Measurements from ENCODE around the gene EDN1. TPM values are rescaled to one million over a fixed set of nuclear protein-coding genes. Genes with fewer than 3 reads are reported as not detected.

Gene EDN1
- total and polyA plus RNA-seq, 9 of the 15 experiments (the other 6 are each of a cell fraction or from before 2014, with no cell fraction given) = 0.03 to 0.06 TPM; not detected in 7

GRCh38 chr6:12324748-12325147, 34.6 kb downstream of the EDN1 start:
- ChIA-PET POLR2A (no interaction called here), CTCF (ENCODE audit: low intra/inter-chr PET ratio) (no interaction called here)
- H3K9me1 ChIP-seq (ENCODE audit: control insufficient read depth, insufficient read depth, low read length) = no peaks in the 10 kb centered on the region
- no peak overlapping the region for H3K27ac ChIP-seq (ENCODE audit: extremely low read depth, low read depth, low read length)
- H3K4me2 ChIP-seq (ENCODE audit: insufficient read depth, low read length) = no peak overlapping the region
- no peaks in the 10 kb centered on the region for H3K9me3 ChIP-seq (replicated peaks; ENCODE audit: control insufficient read depth, insufficient read depth, low read depth, low read length)
- in situ Hi-C loops (cut with MboI) = no loop called here
- FAIRE-seq (no peak), ATAC-seq (no peak), DNase-seq (ENCODE audit: extremely low read depth in 1 of 4, low spot score in 3 of 4) (no peak)
- no peak overlapping the region for H3K9ac ChIP-seq (ENCODE audit: insufficient read depth in 1 of 2, low read depth in 2 of 2, low read length in 2 of 2)
- H3K27me3 ChIP-seq (ENCODE audit: control insufficient read depth in 2 of 2, insufficient read depth in 2 of 2, low read length in 2 of 2) = no peaks in the 10 kb centered on the region; a peak in 2 of 5 replicates
- no peak for TF ChIP-seq NFIC (IDR thresholded peaks at IDR 0.05)
- TF ChIP-seq KLF1 (tag; IDR thresholded peaks at IDR 0.05) = no peak
- TF ChIP-seq NFYB (IDR thresholded peaks at IDR 0.05; ENCODE audit: extremely low read depth, insufficient read length) = no peak
- no peak for TF ChIP-seq ZNF561 (CRISPR knock-in tag; conservative IDR thresholded peaks at IDR 0.05)
- H2AFZ ChIP-seq (ENCODE audit: low read depth, low read length) = no peak overlapping the region
- H3K79me2 ChIP-seq (ENCODE audit: control insufficient read depth, insufficient read depth, low read length) = no peaks in the 10 kb centered on the region
- H3K4me1 ChIP-seq (replicated peaks in 1 of 2; ENCODE audit: control insufficient read depth in 2 of 2, insufficient read depth in 2 of 2, low read length in 2 of 2) = no peaks in the 10 kb centered on the region
- intact Hi-C loops (cut with micrococcal nuclease) = no loop called here
- H4K20me1 ChIP-seq (replicated peaks; ENCODE audit: control insufficient read depth, insufficient read depth, low read length) = no peaks in the 10 kb centered on the region
- H3K4me3 ChIP-seq = no peak overlapping the region
- BruUV-seq (replicated peaks) = no TSS peak
- no peaks in the 10 kb centered on the region for H3K36me3 ChIP-seq (ENCODE audit: control insufficient read depth, insufficient read depth, low read length)

- Histone ChIP-seq H3K9me3 (replicated peaks; ENCODE audit: control insufficient read depth, insufficient read depth, low read depth, low read length) (no peaks in the 10 kb centered on the region), H3K79me2 (ENCODE audit: control insufficient read depth, insufficient read depth, low read length) (no peaks in the 10 kb centered on the region), H3K4me1 (replicated peaks in 1 of 2; ENCODE audit: control insufficient read depth in 2 of 2, insufficient read depth in 2 of 2, low read length in 2 of 2) (no peaks in the 10 kb centered on the region), H3K36me3 (ENCODE audit: control insufficient read depth, insufficient read depth, low read length) (no peaks in the 10 kb centered on the region), H3K4me2 (ENCODE audit: insufficient read depth, low read length) (no peak overlapping the region), H2AFZ (ENCODE audit: low read depth, low read length) (no peak overlapping the region), H3K9me1 (ENCODE audit: control insufficient read depth, insufficient read depth, low read length) (no peaks in the 10 kb centered on the region), H4K20me1 (replicated peaks; ENCODE audit: control insufficient read depth, insufficient read depth, low read length) (no peaks in the 10 kb centered on the region), H3K27ac (ENCODE audit: extremely low read depth, low read depth, low read length) (no peak overlapping the region), H3K9ac (ENCODE audit: insufficient read depth in 1 of 2, low read depth in 2 of 2, low read length in 2 of 2) (no peak overlapping the region), H3K27me3 (ENCODE audit: control insufficient read depth in 2 of 2, insufficient read depth in 2 of 2, low read length in 2 of 2) (no peaks in the 10 kb centered on the region; a peak in 2 of 5 replicates), H3K4me3 (no peak overlapping the region)
- intact Hi-C loops (cut with micrococcal nuclease) = no loop called here
- WGBS (ENCODE audit: insufficient coverage, low coverage, missing lambda C conversion rate) = 0% methylated on average over 3 of the region's 3 CpGs
- POLR2A ChIA-PET = interaction anchor here (0.7 kb wide), 1 partner anchor 407 kb away, joined by 3 read pairs; no protein-coding TSS in a partner anchor
- ATAC-seq = no peak
- no TSS peak for BruUV-seq (replicated peaks)
- in situ Hi-C loops (cut with MboI) = no loop called here
- no peak for DNase-seq (ENCODE audit: extremely low read depth in 1 of 4, low spot score in 3 of 4)
- no peak for FAIRE-seq
- CTCF ChIA-PET (ENCODE audit: low intra/inter-chr PET ratio) = no interaction called here
- TF ChIP-seq PURB (CRISPR knock-in tag; IDR thresholded peaks at IDR 0.05; ENCODE audit: low read depth) (no peak), CREB3 (tag; conservative IDR thresholded peaks at IDR 0.05; ENCODE audit: low read depth) (no peak), ZNF407 (IDR thresholded peaks at IDR 0.05; ENCODE audit: low read depth) (no peak), PTBP1 (IDR thresholded peaks at IDR 0.05; ENCODE audit: low read depth, low read length) (no peak)
Observed at GRCh38 chr6:12325872-12326271, 35.7 kb downstream of the EDN1 start.
